GM19351 (cell line): ENCODE measurements around the gene MTIF2.
"Not testable (repeated sequence)": the region's sequence is repeated elsewhere in the genome, so short reads cannot be mapped to it uniquely, and the experiment has no call there.

Source experiments
- ATAC-seq: cut with Tn5 transposase; IDR thresholded peaks from one replicate; pipeline ENCODE4 v1.9.1; 2021; ENCODE audit warnings: mild to moderate bottlenecking, moderate library complexity; ENCODE audit not compliant: unreplicated experiment

MTIF2 gene

DNA sequence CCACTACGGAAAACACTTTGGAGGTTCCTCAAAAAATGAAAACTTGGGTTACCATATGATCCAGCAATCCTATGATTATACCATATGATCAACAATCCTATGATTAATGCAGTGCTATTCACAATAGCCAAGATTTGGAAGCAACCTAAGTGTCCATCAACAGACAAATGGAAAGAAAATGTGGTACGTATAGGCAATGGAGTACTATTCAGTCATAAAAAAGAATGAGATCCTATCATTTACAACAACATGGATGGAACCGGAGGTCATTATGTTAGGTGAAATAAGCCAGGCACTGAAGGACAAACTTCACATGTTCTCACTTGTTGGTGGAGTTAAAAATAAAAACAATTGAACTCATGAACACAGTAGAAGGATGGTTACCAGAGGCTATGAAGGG is 64.5 kb downstream of the MTIF2 start:
- no peak for ATAC-seq

DNA sequence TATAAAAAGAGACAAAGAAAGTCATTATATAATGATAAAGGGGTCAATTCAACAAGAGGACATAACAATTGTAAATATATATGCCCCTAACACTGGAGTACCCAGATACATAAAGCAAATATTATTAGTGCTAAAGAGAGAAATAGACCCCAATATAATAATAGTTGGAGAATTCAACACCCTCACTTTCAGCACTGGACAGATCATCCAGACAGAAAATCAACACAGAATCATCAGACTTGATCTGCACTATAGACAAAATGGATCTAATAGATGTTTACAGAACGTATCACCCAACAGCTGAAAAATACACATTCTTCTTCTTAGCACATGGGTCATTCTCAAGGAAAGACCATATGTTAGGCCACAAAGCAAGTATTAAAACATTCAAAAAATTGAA is 68.6 kb downstream of the MTIF2 start:
- no peak for ATAC-seq

DNA sequence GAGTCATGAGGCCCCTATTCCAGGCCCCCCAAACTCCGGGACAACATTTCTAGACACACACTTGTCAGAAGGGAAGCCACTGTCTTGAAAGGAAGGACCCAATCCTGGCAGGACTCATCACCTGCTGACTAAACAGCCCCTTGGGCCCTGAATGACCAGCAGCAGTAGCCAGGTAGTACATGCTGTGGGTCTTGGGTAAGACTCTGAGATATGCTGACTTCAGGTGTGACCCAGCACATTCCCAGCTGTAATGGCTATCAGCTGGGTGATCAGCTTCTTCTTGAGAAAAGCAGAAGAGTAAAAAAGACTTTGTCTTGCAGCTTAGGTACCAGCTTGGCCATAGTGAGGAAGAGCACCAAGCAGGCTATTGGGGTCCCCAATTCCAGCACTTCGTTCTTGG is 72.5 kb downstream of the MTIF2 start:
- ATAC-seq: no peak

DNA sequence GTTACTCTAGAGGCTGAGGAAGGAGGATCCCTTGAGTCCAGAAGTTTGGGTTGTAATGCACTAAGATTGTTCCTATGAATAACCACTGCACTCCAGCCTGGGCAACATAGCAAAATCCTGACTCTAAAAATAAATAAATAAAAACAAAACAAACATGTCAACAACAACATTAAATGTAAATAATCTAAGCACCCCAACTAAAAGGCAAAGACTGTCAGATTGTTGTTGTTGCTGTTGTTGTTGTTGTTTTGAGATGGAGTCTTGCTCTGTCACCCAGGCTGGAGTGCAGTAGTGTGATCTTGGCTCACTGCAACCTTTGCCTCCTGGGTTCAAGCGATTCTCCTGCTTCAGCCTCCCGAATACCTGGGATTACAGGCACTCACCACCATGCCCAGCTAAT is 77.1 kb downstream of the MTIF2 start:
- not testable (repeated sequence) for ATAC-seq

DNA sequence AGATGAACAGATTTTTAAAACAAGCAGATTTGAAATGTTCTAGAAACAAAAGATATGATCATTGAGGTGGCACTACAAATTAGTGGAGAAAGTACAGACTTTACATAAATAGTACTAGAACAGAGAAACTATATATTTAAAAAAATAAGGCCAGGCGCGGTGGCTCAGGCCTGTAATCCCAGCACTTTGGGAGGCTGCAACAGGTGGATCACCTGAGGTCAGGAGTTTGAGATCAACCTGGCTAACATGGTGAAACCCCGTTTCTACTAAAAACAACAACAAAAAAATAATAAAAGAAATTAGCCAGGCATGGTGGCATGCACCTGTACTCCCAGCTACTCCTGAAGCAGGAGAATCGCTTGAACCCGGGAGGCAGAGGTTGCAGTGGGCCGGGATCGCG is 82.2 kb downstream of the MTIF2 start:
- not testable (repeated sequence) for ATAC-seq
